Suprapubic skin (tissue), 4 donors: ENCODE results near the gene NOTCH2.
"Not testable (repeated sequence)": the region's sequence is repeated elsewhere in the genome, so short reads cannot be mapped to it uniquely, and the experiment has no call there.

Experiments
- EP300 ChIP-seq: sonication (generic); formaldehyde crosslinking; IDR thresholded peaks from one replicate; pipeline ENCODE4 v1.6.1; 2017; ENCODE audit warnings: antibody characterized with exemption
- POLR2A ChIP-seq, 2 donors: fragments of 450-650 bp; IDR thresholded peaks; one replicate each; pipeline ENCODE4 v1.6.1; 2017; ENCODE audit warnings: antibody characterized with exemption in 2 of 2, mild to moderate bottlenecking in 2 of 2, moderate library complexity in 2 of 2
- POLR2AphosphoS5 ChIP-seq, 3 donors: sonication (generic); formaldehyde crosslinking; IDR thresholded peaks; one replicate each; pipeline ENCODE4 v1.6.1; 2017; ENCODE audit warnings: antibody characterized with exemption in 3 of 3
- TF ChIP-seq, protein P1 (sequence below), 2 donors: fragments of 200-600 bp in 1 of 2; fragments of 450-650 bp in 1 of 2; sonication (generic) in 1 of 2; IDR thresholded peaks; one replicate each; pipeline ENCODE4 v1.5.1; 2016 to 2019; ENCODE audit warnings: antibody characterized with exemption in 2 of 2, mild to moderate bottlenecking in 1 of 2, moderate library complexity in 1 of 2

DNA sequence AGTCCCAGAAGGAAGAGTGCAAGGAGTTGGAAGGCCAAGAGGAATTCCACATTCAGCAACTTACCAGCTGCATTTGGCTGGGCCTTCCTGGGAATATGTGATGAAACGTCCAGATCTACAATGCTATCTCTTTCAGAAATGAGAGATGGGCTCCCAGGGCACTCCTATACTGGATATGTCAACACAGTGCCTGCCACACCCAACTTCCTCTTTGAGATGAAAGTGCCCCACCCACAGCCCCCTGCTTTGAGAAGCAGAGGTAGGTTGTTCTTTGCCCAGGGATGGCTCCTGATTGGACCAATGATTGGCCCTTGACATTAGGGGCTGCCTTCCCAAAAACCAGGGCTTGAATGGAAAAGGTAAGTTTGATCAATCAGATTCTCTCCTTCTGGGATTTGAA, 31.1 kb upstream of the NOTCH2 start:
- TF ChIP-seq, protein P1, sequence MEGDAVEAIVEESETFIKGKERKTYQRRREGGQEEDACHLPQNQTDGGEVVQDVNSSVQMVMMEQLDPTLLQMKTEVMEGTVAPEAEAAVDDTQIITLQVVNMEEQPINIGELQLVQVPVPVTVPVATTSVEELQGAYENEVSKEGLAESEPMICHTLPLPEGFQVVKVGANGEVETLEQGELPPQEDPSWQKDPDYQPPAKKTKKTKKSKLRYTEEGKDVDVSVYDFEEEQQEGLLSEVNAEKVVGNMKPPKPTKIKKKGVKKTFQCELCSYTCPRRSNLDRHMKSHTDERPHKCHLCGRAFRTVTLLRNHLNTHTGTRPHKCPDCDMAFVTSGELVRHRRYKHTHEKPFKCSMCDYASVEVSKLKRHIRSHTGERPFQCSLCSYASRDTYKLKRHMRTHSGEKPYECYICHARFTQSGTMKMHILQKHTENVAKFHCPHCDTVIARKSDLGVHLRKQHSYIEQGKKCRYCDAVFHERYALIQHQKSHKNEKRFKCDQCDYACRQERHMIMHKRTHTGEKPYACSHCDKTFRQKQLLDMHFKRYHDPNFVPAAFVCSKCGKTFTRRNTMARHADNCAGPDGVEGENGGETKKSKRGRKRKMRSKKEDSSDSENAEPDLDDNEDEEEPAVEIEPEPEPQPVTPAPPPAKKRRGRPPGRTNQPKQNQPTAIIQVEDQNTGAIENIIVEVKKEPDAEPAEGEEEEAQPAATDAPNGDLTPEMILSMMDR (IDR thresholded peaks at IDR 0.05) = not testable (repeated sequence)
- not testable (repeated sequence) for TF ChIP-seq POLR2AphosphoS5 (IDR thresholded peaks at IDR 0.05); EP300; POLR2A (IDR thresholded peaks at IDR 0.05)
